GM21528 (cell line): ENCODE results near the gene COL13A1.

Source experiments
- ATAC-seq: cut with Tn5 transposase; IDR thresholded peaks from one replicate; pipeline ENCODE4 v1.9.1; 2021; ENCODE audit warnings: mild to moderate bottlenecking, moderate library complexity; ENCODE audit not compliant: unreplicated experiment, low FRiP score

Gene COL13A1

GRCh38 chr10:69789164-69789576 is 12.5 kb upstream of the COL13A1 start:
- ATAC-seq = no peak

GRCh38 chr10:69791812-69792211 is 9.9 kb upstream of the COL13A1 start:
- no peak for ATAC-seq

GRCh38 chr10:69792341-69792740 is 9.4 kb upstream of the COL13A1 start:
- ATAC-seq = no peak

GRCh38 chr10:69794673-69795072 is 7.0 kb upstream of the COL13A1 start:
- ATAC-seq = no peak

- ATAC-seq = no peak
Measured at GRCh38 chr10:69795242-69795934, 6.3 kb upstream of the COL13A1 start.

GRCh38 chr10:69797959-69798358 is 3.7 kb upstream of the COL13A1 start:
- no peak for ATAC-seq

- no peak for ATAC-seq
Measured at GRCh38 chr10:69800109-69800508, 1.6 kb upstream of the COL13A1 start.

GRCh38 chr10:69800665-69801064 is 1.0 kb upstream of the COL13A1 start:
- ATAC-seq = no peak

- no peak for ATAC-seq
Measured at GRCh38 chr10:69801094-69801433, 642 bp upstream of the COL13A1 start.

- no peak for ATAC-seq
Measured at GRCh38 chr10:69802424-69803161, 887 bp downstream of the COL13A1 start.

GRCh38 chr10:69803809-69804208 is 2.1 kb downstream of the COL13A1 start:
- no peak for ATAC-seq

- no peak for ATAC-seq
Measured at GRCh38 chr10:69804775-69805174, 3.1 kb downstream of the COL13A1 start.

- ATAC-seq = no peak
Measured at GRCh38 chr10:69807122-69807521, 5.4 kb downstream of the COL13A1 start.

- ATAC-seq = no peak
Measured at GRCh38 chr10:69807696-69808095, 6.0 kb downstream of the COL13A1 start.

- ATAC-seq = no peak
Measured at GRCh38 chr10:69809318-69809717, 7.6 kb downstream of the COL13A1 start.

GRCh38 chr10:69810097-69810496 is 8.4 kb downstream of the COL13A1 start:
- ATAC-seq = no peak

- no peak for ATAC-seq
Measured at GRCh38 chr10:69810675-69811397, 9.1 kb downstream of the COL13A1 start.

GRCh38 chr10:69813632-69814031 is 11.9 kb downstream of the COL13A1 start:
- ATAC-seq = no peak

GRCh38 chr10:69814251-69814650 is 12.5 kb downstream of the COL13A1 start:
- no peak for ATAC-seq

GRCh38 chr10:69815104-69815503 is 13.4 kb downstream of the COL13A1 start:
- ATAC-seq = no peak

- no peak for ATAC-seq
Measured at GRCh38 chr10:69816521-69816920, 14.8 kb downstream of the COL13A1 start.
